ENCODE results near the gene CKS1B.

- TF ChIP-seq CTCF (IDR thresholded peaks at IDR 0.05; ENCODE audit: low read depth, low read length) (no peak), EZH2phosphoT487 (IDR thresholded peaks at IDR 0.05; ENCODE audit: low read depth) (no peak)
These were observed 48.9 kb upstream of the CKS1B start for GRCh38 chr1:154925335-154926170.
